HG02571 (cell line): Measurements from ENCODE around the gene MRPL34.
"Not testable (repeated sequence)": the region's sequence is repeated elsewhere in the genome, so short reads cannot be mapped to it uniquely, and the experiment has no call there.

Source experiments
- ATAC-seq: cut with Tn5 transposase; IDR thresholded peaks from one replicate; pipeline ENCODE4 v1.9.1; 2021; ENCODE audit warnings: mild to moderate bottlenecking, moderate library complexity; ENCODE audit not compliant: unreplicated experiment

The MRPL34 gene

DNA sequence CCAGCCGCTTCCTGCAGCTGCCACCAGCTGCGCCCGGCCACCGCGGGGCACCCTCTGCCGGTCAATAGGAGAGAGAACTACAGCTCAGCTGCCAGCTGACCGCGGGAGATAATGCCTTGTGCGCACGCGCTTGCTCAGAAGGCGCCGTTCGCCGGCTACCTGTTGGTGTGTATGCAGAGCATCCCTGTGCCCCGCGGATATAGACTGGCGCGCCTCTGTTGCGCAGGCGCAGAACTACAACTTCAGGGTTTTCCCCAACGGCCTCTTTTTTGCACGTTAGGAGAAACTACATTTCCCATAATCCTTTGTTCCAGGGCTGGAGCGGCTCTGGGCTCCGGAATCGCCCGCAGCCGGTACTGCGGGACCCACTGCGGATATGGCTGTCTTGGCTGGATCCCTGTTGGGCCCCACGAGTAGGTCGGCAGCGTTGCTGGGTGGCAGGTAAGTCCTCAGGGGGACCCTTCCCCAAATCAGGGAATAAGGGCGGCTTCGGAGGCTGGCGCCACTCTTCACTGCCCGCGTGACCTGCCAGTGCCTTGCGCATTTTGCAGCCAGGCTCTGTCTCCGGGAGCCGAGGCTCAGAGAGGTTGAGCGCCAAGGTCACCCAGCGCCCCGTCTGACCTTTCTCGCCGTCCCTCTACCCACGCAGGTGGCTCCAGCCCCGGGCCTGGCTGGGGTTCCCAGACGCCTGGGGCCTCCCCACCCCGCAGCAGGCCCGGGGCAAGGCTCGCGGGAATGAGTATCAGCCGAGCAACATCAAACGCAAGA, at the start of gene MRPL34:
MRPL34 (plus strand) TSS at position 356 of the 768 bp plus-strand sequence; CDS start at position 377, 21 bp downstream.
- peak; percentile 49 for ATAC-seq

- no peak for ATAC-seq
Measured at GRCh38 chr19:17256130-17256529, 49.5 kb upstream of the MRPL34 start.

DNA sequence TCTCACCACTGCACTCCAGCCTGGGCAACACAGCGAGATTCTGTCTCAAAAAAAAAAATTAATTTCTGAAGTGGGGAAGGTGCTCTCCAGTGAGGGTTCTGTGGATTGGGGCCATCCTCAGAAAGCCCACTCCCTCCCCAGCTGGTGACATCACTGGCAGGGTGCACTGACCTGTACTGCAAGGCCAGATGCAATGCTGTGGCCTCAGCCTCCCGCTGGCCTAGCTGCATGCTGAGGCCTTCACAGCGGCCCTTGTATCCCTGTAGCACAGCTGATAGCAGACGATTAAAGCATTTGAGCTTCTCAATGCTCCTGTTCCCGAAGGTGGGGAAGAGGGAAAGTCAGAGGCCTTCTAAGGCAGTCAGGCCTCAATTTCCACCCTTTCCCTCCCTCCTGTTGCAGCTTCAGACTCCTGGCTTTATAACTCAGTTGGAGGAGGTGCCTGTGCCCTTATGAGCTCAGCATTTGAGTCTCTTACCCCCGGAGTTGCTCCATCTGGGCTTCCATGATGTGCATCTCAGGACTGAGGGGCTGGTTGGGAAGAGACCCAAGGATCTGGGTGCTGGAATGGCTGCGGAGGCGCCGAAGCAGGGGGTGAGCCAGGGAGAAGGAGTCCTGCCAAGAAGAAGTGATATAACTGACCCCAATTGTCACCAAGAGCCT, 46.4 kb upstream of the MRPL34 start:
- ATAC-seq = no peak

DNA sequence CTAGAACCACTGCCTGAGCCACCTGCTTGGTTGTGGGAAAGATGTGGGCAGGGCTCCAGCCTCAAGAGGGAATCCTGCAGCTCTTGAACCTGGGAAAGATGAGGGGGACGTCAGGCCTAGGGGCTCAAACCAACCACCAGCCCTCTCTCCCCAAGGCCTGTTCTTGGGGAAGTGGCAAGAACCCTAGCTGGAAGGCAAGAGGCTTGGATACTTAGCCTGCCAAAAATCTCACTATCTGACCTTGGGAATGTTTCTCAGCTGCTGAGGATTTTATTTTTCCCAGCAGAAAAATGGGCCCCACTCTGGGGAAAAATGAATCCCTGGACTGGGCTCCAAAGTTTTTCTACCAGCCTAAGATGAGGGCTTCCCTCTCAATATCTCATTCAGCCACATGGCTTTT, 45.7 kb upstream of the MRPL34 start:
- no peak for ATAC-seq

- peak; percentile 67 for ATAC-seq
Measured at GRCh38 chr19:17260842-17261325, 44.8 kb upstream of the MRPL34 start.

DNA sequence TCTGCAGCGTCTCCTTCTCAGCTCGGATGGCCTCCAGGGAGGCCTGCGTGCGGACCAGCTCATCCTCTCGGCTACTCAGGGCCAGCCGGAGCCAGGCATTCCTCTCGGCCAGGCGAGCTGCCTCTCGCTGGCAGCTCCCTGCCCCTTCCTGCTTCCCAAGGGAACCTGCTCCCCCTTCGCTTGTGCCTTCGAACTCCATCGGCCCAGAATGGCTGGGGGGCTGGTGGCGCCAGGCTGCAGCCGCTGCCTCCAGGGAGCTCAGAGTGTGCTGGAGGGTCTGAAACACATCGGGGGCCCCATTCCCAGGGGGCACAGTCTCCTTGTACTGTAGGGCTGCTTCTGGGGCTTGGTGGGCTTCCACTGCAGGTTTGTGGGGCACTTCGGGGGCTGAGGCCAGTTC, 43.1 kb upstream of the MRPL34 start:
- no peak for ATAC-seq

DNA sequence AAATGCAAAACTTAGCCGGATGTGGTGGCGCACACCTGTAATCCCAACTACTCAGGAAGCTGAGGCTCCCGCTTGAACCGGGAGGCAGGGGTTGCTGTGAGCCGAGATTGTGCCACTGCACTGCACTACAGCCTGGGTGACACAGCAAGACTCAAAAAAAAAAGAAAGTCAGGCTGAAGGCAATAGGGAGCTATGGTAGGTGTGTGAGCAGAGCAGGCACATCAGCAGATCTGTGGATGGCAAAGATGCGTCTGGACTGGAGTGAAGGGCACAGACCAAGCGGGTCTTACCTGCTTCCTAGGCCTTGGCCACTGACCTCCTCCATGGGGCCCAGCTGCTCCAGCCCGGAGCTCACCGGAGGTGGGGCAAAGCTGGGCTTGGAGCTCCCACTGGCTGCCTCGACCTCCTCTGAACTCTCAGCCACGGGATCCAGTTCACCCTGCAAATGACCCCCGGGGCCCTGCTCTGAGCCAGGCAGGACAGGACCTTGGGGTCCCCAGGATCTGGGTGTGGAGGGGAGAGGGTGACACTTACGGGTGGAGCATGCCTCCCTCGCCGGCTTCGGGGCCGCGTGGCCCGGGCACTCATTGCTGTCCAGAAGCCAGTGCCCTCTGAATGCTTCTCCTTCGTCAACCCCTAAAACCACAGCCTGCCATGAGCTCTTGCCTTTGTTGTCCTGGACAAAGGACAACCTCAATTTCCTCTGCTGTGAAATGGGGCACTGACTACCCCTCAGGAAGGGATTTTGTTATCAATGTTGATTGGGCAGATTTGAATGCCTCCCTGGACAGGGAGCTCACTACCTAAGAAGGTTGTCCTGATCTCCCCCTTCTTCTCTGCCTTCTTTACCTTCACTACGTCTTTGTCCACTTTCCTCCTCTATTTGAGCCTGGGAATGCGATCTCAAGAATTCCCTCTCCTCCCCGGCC, 41.7 kb upstream of the MRPL34 start:
- ATAC-seq = no peak

DNA sequence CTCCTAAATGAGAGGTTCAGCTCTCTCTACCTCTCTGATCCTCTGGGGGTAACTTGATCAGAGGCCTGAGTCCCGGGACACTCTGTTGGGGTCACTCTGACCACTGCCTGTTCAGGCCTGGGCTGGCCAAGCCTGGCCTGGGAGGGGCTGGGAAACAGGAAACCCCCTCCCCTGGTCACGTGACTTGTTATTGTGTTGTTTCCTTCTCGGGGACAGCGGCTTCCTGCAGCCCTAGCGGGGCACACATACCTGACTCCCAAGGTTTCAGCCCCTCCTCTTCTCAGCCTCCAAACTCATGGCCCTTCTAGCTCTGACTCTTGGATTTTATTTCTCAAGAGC, 41.1 kb upstream of the MRPL34 start, which contains the start of gene USHBP1:
USHBP1 (minus strand) TSS at position 105 of the 339 bp plus-strand sequence. CDS start 446 bp downstream, outside the sequence.
- ATAC-seq = no peak

- no peak for ATAC-seq
Measured at GRCh38 chr19:17266026-17266425, 39.6 kb upstream of the MRPL34 start.

- ATAC-seq = peak; percentile 11
Measured at GRCh38 chr19:17266589-17266974, 39.1 kb upstream of the MRPL34 start.

DNA sequence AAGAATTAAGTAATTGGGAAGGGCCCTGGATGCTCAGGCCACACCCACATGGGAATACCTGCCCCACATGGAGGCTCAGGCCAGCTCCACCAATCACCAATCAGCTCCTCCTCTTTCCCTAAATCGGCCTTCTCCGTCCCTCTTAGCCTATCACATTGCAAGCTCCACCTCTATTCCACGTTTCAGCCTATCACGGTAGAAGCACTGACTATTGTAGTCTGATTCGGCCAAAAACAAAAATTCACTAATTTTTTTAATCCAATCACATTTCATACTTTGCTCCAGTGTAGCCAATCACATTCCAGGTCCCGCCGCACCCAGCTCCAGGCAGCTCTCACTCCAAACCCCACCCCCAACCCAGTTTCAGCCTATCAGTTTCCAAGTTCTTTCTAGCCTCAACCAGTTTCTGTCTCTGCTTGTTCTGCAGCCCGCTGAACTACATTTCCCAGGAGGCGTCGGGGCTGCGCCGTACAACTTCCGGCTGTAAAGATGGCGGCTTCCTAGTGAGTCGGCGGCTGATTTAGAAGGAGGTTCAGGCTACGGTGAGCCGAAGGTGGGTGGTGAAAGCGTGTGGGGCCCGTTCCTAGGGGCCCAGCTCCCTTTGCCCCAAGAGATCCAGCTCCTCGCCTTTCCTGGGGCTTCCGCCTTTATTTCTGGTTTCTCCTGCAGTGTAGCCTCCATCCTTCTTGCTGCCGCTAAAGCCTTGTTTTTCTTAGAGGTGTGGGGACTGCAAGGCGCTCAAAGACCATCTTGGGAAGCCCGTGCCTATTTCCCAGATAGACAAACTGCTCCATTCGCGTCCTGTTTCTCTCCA, 38.5 kb upstream of the MRPL34 start, which contains the start of gene BABAM1:
BABAM1 (plus strand) TSS at position 469 of the 814 bp plus-strand sequence. CDS start 1,364 bp downstream, outside the sequence.
- ATAC-seq = peak; percentile 79

- ATAC-seq = no peak
Measured at GRCh38 chr19:17268754-17269153, 36.9 kb upstream of the MRPL34 start.

DNA sequence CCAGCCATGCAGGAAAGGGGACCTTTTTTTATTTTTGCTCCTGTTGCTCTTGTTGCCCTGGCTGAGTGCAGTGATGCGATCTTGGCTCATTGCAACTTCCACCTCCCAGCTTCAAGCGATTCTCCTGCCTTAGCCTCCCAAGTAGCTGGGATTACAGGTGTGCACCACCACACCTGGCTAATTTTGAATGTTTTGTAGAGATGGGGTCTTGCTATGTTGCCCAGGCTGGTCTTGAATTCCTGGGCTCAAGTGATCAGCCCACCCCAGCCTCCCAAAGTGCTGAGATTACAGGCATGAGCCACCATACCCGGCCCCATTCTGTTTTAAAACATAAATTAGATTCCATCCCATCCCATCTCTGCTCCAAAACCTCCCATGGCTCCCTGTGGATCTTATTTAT, 30.8 kb upstream of the MRPL34 start:
- ATAC-seq = not testable (repeated sequence)

DNA sequence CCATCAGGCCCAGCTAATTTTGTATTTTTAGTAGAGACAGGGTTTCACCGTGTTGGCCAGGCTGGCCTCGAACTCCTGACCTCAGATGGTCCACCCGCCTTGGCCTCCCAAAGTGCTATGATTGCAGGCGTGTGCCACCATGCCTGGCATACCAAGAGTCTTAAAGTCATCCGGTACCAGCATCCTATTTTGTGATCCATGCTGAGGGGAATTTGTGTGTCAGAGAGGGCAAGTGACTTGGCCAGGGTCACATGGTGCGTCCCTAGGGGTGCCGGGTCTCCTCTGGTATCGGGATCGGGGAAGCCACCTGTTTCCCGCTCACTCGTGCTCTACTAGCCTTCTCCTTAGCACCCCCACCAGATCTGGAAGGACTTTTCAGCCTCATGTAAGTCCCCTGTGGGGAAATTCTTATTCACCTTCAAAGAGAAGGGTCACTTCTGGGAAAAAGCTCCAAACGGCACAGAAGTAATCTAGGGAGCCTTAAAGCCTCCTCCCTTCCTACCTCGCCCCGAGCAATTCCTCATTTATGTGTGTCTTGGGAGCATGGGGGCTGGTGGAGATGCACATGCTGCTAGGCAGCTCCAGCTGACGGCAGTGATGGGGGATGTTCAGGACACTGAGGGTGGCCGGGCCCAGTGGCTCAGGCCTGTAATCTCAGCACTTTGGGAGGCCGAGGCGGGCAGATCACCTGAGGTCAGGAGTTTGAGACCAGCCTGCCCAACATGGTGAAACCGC, 30.1 kb upstream of the MRPL34 start:
- ATAC-seq = no peak

DNA sequence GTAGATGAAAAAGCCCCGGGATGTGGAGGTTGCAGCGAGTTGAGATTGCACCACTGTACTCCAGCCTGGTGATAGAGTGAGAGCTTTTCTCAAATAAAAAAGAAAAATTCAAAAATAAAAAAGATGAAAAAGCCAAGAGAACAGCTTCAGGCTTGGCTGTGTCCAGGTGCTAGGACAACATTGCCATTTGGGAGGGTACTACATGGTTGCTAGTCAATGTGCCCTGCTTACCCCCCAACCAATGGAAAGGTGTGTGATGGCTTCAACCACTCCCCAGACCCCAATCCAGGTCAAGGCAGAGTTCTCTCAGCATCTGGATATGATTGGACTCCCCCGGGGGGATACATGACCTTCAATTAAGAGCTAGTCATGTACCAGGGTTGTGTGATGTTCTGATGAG, 26.2 kb upstream of the MRPL34 start:
- no peak for ATAC-seq

DNA sequence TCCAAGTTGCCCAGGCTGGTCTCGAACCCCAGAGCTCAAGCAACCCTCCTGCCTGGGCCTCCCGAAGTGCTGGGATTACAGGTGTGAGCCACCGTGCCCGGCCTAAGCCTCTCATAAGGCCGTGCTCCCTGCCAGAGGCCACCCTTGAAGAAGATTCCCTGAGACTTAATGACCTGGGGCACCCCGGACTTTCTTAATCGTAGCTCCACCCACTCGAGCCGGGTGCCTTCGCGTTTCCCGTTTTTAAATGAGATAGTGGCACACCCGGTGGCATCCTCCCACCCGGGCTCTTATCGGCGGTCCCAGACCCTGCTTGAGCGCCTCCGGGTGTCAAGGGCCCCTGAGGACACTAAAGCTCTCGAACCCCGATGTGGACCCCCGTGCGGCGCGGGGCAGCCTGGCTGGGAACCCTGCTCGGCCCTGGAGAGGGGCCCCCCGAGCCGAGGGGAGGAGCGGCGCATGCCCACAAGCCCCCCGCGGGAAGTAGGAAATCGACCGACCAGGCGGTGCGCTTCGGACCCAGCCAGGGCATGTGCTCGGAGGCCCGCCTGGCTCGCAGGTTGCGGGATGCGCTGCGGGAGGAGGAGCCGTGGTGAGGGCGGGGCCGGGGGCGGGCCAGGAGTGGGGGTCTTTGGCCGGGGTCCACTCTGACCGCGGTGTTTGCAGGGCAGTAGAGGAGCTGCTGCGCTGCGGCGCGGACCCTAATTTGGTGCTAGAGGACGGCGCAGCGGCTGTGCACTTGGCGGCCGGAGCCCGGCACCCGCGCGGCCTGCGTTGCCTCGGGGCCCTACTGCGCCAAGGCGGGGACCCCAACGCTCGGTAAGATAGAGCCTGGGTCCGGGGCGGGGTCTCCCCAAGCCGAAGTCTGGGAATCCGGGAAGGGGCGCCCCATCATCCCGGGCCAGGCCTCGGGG, 24.0 kb upstream of the MRPL34 start, which contains the start of gene ANKLE1:
ANKLE1 (plus strand) TSS at position 511 of the 914 bp plus-strand sequence; CDS start at position 531, 20 bp downstream.
- no peak for ATAC-seq

DNA sequence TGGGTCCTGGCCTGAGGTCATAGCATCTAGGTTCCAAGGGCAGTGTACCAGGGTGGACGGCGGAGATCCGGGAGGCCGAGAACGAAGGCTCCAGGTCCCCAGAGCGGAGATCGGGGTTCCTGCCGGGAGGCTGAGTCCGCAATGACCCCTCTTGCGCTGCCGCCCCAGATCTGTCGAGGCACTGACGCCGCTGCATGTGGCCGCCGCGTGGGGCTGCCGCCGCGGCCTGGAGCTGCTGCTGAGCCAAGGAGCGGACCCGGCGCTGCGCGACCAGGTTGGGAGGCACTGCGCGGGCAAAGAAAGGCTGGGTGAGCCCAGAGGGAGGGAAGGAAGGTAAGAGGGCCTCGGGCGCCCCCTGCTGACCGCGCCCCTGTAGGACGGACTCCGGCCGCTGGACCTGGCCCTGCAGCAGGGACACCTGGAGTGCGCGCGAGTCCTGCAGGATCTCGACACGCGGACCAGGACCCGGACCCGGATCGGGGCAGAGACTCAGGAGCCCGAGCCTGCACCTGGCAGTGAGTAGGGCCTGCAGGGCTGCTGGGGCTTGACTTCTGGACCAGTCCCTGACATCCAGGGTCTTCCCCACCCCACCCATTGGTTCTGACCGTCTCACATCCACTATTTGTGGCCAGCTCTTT, 23.1 kb upstream of the MRPL34 start:
- peak; percentile 66 for ATAC-seq

DNA sequence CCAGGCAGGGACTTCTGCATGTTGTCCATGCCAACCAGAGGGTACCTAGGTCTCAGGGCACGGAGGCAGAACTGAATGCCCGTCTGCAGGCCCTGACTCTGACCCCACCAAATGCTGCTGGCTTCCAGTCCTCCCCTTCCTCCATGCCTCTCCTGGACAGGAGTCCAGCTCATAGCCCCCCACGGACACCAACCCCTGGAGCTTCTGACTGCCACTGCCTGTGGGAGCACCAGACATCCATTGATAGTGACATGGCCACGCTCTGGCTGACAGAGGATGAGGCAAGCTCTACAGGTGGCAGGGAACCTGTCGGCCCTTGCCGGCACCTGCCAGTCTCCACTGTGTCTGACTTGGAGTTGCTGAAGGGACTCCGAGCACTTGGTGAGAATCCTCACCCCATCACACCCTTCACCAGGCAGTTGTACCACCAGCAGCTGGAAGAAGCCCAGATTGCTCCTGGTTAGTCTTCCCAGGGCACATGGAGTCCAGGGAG, 22.1 kb upstream of the MRPL34 start:
- no peak for ATAC-seq
